HG03469 (cell line): ENCODE measurements around the gene SPRED2.
A peak's percentile ranks its signal among the peaks of the same experiment; 100 is the strongest.

Experiments used
- ATAC-seq: cut with Tn5 transposase; IDR thresholded peaks from one replicate; pipeline ENCODE4 v1.9.1; 2021; ENCODE audit warnings: mild to moderate bottlenecking, moderate library complexity, moderate number of reproducible peaks; ENCODE audit not compliant: unreplicated experiment

SPRED2 gene

GRCh38 chr2:65443509-65444186 lies 11.2 kb upstream of the SPRED2 start:
- ATAC-seq: no peak

DNA sequence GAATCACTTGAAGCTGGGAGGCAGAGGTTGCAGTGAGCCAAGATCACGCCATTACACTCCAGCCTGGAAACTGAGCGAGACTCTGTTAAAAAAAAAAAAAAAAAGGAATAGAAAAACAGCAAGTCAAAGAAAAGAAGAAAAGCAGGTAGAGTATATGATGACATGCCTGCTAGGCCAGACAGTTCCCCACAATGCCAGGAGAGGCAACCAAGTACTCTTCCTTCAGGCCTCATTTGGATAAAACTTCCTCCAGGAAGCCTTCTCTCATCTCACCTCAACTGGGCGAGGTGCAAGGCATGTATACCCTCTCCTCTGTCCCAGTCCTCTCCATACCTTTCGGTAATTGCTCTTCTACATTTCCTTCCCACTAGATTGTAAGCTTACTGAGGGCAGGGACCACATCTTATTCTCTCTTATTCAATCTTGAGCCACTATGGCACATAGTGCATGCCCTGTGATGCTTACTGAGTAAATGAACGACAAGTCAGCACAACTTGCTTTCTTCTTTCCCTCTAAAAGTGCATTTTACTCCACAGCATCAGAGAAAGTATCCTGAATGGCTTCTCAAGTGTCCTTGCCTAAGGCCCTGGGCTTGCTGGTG lies 10.1 kb upstream of the SPRED2 start:
- no peak for ATAC-seq

DNA sequence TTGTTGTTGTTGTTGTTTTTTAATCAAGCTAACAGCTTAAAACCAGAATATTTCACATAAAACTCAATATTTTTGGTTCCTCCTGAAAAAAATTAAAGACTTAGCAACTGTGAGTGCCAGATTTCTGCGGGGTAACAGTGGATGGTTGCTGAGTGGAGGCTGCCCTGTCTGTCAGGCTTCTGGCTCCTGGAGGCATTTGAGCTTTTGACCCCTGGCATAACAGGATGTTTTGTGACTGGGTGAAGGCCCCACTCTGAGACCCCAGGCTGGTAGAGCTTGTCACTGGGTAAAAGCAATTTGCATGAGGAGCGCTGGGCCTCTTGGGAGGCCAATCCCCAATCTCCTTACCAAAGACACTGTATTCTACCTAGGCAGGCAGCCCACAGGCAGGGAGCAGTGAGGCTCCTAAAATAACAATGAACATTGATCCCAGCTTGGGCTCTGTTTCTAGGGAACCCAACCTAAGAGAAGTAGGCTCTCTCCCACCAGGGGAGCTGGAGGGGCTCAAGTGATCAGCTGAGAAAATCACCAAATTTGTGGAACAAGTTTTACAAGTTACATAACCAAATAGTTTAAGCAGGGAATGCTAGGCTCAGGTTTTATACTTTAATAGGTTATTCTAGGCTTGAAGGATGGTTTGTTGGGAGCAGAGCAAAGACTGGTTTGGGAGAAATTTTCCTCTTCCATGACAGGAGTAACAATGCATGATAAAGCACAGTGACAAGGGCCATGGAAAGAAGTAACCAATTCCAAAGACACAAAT lies 5.9 kb upstream of the SPRED2 start:
- ATAC-seq: no peak

DNA sequence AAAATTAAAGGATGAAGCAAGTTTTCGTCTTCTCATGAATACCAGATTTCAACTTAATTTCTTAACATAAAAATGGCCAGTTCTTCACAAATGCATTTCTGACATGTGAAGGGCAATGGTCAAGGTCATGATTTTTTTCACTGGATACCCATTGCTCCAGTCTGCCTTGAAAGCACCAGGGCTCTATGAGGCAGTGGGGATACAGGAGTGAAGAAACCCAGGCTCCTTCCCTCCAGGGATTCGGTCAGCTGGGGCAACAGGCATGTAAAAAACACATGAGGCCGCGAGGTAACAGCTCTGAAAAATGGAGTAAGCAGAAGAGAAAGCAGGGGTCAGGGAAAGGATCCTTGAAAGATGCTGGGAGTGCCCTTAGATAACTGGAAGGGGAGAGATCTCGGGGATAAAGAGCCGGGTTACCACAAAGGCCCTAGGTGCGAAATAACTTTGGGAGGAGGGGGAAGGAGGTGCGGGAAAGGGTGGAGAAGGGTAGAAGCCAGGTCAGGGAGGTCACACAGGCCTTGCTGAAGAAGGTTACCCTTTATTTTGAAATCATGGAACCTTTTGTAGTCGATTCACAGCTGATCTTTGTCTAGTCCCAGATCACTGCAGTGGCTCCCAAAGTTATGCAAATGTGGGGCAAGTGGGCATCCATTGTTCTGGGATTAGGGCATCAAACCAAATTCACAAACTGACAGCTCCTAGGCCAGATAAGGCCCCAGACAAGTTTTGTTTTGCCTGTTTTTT lies 5.2 kb upstream of the SPRED2 start:
- ATAC-seq: no peak

DNA sequence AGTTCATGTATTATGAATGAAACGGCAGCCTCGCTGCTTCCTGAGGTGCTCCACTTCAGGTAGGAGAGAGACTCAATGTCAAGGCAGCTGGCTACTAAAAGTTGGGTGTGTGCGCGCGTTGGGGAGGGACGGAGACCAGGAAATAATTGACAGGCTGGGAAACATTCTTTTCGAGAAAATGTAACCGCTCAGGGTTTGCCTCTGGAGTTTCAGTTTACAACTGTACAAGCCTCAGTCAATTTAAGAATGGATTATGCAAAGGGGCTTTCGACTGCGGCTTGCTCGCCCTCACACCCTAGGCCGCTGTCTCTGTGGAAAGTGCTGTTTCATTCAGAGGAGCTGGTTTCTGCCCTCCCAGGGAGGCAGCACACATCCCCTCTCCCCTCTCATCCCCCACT lies 4.4 kb upstream of the SPRED2 start:
- peak; percentile 64 for ATAC-seq

GRCh38 chr2:65436169-65436823 lies 3.9 kb upstream of the SPRED2 start:
- no peak for ATAC-seq

DNA sequence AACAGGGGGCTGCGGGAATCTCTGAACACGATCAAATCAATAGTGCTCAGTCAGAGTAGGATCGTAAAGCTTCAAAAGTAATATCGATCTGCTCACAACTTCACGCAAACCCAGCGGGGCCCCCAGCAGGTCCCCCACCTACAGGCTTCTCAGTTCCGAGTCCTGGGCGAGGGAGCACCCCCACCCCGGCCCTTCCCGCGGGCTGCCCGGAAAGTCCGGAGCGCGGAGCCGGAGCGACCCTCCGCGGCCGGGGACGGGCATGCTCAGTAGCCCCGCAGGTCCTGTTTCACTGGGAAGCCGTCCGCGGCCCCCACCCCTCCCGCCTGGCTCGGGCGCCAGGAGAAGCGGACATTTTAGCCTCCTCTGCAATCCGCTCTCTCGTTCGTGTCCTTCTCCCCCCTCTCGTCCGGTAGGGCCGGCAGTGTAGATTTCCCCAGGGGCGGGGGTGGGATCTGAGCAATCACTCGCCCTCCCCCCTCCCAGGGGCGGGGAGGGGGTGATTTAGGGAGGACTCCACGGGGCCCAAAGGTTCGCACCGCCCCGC lies 3.3 kb upstream of the SPRED2 start:
- no peak for ATAC-seq

DNA sequence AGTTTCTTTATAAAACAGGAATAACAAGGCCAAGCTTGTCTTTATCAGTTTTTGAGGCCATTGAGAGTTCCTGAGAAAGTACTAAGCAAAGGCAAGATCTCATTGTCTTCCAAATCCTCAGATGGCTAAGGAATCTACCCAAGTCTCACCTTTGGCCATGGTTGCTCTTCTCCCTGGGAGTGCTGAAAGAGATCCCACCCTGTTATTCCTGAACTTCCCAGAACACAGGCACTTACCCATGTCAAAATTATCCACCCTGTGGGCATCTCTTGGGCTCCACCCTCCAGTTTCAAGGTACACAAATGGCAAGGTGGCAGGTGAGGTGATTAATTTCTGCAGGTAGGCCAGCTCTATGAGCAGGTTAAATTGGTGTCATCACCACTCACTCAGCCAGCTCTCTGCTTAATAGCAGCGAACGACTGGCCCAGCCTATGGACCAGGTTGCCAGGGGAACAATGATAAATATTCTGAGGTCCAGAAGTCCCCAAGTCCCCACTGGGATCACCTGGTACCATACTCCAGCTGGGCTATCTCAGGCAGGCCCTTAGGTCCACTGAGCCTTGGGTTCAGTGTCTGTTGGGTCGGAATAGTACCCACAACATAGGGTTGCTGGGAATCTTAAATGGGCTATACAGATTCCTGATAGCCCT lies 2.3 kb upstream of the SPRED2 start:
- no peak for ATAC-seq

GRCh38 chr2:65431421-65432226 lies 775 bp downstream of the SPRED2 start:
- peak; percentile 27 for ATAC-seq

DNA sequence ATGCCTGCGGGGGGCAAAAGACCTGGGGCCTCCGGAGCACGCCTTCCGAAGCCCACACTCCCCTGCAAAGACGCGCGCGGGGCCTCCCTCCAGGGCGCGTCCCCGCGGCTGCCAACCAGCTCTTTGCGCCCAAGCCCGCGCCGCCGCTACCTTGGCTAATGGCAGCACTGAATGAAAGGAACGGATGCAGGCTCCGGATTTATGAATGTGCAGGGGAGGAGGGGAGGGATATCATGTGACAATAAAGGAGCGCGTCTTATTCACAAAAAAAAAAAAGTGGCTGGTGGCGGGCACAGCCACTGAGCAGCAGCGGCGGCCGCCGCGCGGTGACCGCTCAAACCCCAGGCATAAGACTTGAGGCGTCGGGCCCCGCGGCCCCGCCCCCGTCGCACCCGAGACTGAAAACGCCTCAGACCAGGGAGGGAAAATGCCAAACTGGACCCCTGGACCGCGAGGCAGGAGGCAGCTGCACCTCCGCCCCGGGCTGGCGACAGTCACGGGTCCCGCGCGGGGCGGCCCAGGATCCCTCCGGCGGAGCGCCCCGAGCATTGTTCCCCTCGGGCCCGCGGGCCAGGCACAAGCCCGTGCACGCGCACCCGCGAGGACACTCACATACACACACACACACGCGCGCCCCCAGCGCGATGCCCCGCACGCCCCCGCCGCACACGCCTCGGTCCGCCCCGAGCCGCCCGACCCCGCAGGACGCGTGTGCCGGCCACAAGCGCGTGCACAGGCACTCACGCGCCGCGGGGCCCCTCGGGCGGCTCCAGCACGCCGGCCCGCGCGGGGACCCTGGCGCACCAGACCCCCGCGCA lies 1.6 kb downstream of the SPRED2 start:
- peak; percentile 20 for ATAC-seq

DNA sequence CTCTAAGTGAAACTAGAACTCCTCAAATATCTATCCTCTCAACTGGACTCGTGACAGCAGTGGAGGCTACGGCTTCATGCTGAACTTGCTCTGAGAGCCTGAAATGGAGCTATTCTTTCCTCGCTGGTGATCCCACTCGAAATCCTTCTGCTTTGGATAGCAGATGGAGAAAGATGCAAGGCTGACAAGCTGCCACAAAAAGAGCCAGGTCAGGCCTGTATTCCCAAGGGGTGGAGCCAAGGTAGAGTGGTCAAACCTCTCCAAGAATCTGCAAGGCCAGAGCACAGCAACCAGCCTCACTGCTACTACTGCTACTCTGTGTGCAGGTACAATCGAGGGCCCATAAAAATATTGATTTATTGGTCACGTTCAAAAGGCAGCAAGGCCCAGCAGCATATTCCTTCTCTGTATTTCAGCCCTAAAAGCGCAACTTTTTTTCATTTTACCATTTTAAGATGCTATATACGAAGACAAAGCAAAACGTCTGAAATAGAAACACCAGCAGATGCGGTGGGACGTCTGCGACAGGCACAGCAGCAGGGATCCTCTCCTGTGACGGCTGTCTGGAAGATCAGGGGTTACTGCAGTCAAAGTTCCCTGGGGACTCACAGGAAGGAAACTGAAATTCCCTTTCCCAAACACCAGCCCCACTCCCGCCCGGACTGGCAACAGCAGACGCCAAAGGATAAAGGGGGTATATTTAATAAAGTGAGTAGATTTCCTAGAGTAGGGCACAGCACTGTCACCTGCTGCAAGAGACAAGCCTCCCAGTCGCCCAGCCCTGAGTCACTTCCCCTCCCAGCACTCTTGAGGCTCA lies 2.4 kb downstream of the SPRED2 start:
- peak; percentile 3 for ATAC-seq

- no peak for ATAC-seq
Observed at GRCh38 chr2:65427532-65427931, 4.9 kb downstream of the SPRED2 start.

DNA sequence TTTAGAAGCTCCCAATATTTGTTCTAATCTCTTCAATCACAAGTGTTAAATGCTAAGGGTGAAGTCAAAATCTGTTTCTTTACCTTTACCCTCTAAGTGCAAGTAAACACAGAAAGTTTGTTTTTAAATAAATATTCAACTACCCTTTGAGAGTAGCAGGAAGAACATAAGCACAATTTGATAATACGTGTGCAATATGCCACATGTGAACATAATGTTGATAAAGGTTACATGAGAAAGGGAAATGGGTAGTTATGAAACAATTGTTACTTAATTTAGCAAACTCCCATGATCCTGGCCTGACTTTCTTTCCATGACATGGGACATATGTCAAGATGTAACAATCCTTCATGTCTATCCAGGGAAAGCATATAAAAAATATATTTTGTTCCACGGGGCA lies 7.1 kb downstream of the SPRED2 start:
- no peak for ATAC-seq

DNA sequence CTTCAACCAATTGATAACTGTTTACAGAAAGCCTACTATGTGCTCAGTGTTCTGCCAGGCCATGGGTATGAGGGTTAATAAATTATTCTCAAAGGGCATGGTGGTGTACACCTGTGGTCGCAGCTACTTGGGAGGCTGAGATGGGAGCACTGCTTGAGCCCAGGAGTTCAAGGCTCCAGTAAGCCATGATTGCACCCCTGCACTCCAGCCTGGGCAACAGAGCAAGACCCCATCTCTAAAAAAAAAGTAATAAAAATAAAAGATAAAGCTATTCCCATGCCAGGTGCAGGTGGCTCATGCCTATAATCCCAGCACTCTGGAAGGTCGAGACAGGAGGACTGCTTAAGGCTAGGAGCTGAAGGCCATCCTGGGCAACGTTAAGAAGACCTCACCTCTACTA lies 8.0 kb downstream of the SPRED2 start:
- no peak for ATAC-seq

DNA sequence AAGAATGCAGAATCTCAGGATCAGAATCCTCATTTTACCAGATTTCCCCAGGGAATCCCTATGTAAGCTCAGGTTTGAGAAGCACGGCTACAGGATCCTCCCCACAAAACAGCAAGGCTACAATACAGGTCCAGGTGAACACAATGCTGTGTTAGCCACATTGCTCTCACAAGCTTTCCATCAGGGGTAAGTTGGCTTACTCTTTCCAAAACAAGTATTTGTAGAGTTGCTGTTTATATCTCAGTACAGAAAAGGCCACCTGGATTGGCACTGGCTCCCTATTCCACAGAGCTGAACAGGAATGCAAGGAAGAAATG lies 11.0 kb downstream of the SPRED2 start:
- no peak for ATAC-seq

DNA sequence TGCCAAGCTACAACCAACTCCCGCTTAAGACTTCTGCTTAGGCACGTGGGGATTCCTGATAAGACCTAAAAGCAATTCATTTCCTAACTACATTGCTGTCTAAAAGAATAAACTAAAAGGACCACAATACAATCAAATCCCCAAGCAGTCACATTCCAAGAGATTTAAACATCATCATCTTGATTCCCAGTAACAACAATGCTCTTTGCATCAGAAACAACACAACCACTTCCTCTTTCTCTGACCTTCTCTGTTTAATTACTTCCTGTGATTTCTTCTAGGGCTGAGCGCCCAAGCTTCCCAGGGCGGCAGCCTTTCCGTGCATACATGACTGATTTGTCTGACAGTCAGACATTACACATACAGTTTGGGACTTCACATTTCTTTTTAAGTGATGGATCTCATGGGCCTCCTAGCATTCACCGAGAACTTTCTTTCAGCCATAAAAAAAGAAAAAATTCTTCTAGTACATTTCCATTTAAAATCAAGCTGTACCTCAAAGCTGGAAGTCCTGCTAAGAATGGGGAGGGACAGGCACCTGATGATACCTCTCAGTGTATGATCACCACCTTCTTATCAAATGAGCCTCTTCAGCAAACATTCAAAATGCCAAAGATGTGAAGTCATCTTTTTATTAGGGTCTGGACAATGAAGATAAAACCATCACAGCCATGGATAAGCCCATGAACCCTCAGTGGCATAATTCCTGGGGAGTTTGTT lies 11.5 kb downstream of the SPRED2 start:
- ATAC-seq: peak; percentile 73

GRCh38 chr2:65417509-65418085 lies 14.8 kb downstream of the SPRED2 start:
- no peak for ATAC-seq
